HG03378 (cell line): ENCODE measurements around the gene SEH1L.
"Not testable (repeated sequence)": the region's sequence is repeated elsewhere in the genome, so short reads cannot be mapped to it uniquely, and the experiment has no call there.

Source experiments
- ATAC-seq: cut with Tn5 transposase; IDR thresholded peaks from one replicate; pipeline ENCODE4 v1.9.1; 2021; ENCODE audit warnings: mild to moderate bottlenecking, moderate library complexity; ENCODE audit not compliant: unreplicated experiment

Gene SEH1L

GRCh38 chr18:12947285-12948049 is at the start of gene SEH1L:
Gene SEH1L, plus strand, starts transcription at chr18:12948011. Its CDS starts 111 bp downstream, at chr18:12948122.
- peak; percentile 45 for ATAC-seq

GRCh38 chr18:12901208-12901607 is 46.6 kb upstream of the SEH1L start:
- ATAC-seq = not testable (repeated sequence)

GRCh38 chr18:12904012-12904516 is 43.7 kb upstream of the SEH1L start:
- ATAC-seq = no peak

- ATAC-seq = no peak
These were observed 41.7 kb upstream of the SEH1L start for GRCh38 chr18:12906119-12906518.

- no peak for ATAC-seq
These were observed 41.0 kb upstream of the SEH1L start for GRCh38 chr18:12906773-12907172.

GRCh38 chr18:12907258-12907925 is 40.4 kb upstream of the SEH1L start:
- no peak for ATAC-seq

GRCh38 chr18:12908706-12909105 is 39.1 kb upstream of the SEH1L start:
- no peak for ATAC-seq

- no peak for ATAC-seq
These were observed 36.5 kb upstream of the SEH1L start for GRCh38 chr18:12911025-12911928.

- no peak for ATAC-seq
These were observed 35.7 kb upstream of the SEH1L start for GRCh38 chr18:12911929-12912703.

- no peak for ATAC-seq
These were observed 26.6 kb upstream of the SEH1L start for GRCh38 chr18:12921178-12921577.

- no peak for ATAC-seq
These were observed 25.5 kb upstream of the SEH1L start for GRCh38 chr18:12922266-12922665.

- no peak for ATAC-seq
These were observed 23.2 kb upstream of the SEH1L start for GRCh38 chr18:12924616-12925015.

GRCh38 chr18:12928206-12928605 is 19.6 kb upstream of the SEH1L start:
- ATAC-seq = no peak

- no peak for ATAC-seq
These were observed 19.2 kb upstream of the SEH1L start for GRCh38 chr18:12928641-12929040.

GRCh38 chr18:12929477-12930083 is 18.2 kb upstream of the SEH1L start:
- ATAC-seq = no peak

- no peak for ATAC-seq
These were observed 17.4 kb upstream of the SEH1L start for GRCh38 chr18:12930376-12930775.

- ATAC-seq = no peak
These were observed 16.9 kb upstream of the SEH1L start for GRCh38 chr18:12930908-12931307.

GRCh38 chr18:12933327-12933726 is 14.5 kb upstream of the SEH1L start:
- no peak for ATAC-seq

GRCh38 chr18:12934454-12935071 is 13.2 kb upstream of the SEH1L start:
- no peak for ATAC-seq

- ATAC-seq = no peak
These were observed 8.6 kb upstream of the SEH1L start for GRCh38 chr18:12939162-12939561.
